CD4-positive, alpha-beta T cell (primary cell): ENCODE data around the gene PPP2R5C. TPM values are rescaled to one million over a fixed set of nuclear protein-coding genes. Genes with fewer than 3 reads are reported as not detected.

Source experiments
- ATAC-seq: fragments of 200-7000 bp; cut with Tn5 transposase; one replicate; pipeline ENCODE4 v1.10.0; 2022; ENCODE audit warnings: mild to moderate bottlenecking; ENCODE audit not compliant: poor library complexity
- CTCF ChIA-PET: fragments of 350-600 bp; sonication (Branson Sonifier 250); formaldehyde crosslinking; loops from one replicate; lab custom pipeline; 2021; ENCODE audit warnings: antibody characterized with exemption, inconsistent platforms; lab: Charles Lee
- POLR2A ChIA-PET: fragments of 350-600 bp; sonication (Branson Sonifier 250); formaldehyde crosslinking; loops from one replicate; lab custom pipeline; 2021; ENCODE audit warnings: antibody characterized with exemption, inconsistent platforms; lab: Charles Lee
- DNase-seq, 14 experiments: peaks; one replicate each; pipeline ENCODE4 v3.0.0-alpha.2; 2013 to 2020; ENCODE audit warnings: mixed read lengths in 2 of 14
- H3K27ac ChIP-seq, 2 donors: one replicate each; pipeline versions ENCODE4 v1.5.1 to v1.7.0; 2013; ENCODE audit warnings: low read length in 2 of 2, low read depth in 1 of 2, mild to moderate bottlenecking in 1 of 2
- H3K27me3 ChIP-seq, 2 experiments: 1 replicate in 1 of 2; 2 replicates in 1 of 2; pipeline versions ENCODE4 v1.6.1 to v1.7.0; 2013; ENCODE audit warnings: low read length in 2 of 2, control low read depth in 1 of 2, mild to moderate bottlenecking in 1 of 2, moderate library complexity in 1 of 2; ENCODE audit not compliant: insufficient read depth in 2 of 2, control insufficient read depth in 1 of 2
- H3K36me3 ChIP-seq: one replicate; pipeline ENCODE4 v1.6.1; 2013; ENCODE audit warnings: low read length, control low read depth; ENCODE audit not compliant: insufficient read depth
- H3K4me1 ChIP-seq: one replicate; pipeline ENCODE4 v1.6.1; 2013; ENCODE audit warnings: low read length, control low read depth; ENCODE audit not compliant: insufficient read depth
- H3K4me3 ChIP-seq: one replicate; pipeline ENCODE4 v1.5.1; 2013; ENCODE audit warnings: mild to moderate bottlenecking, low read length, moderate library complexity
- H3K9me3 ChIP-seq, 2 experiments: 1 replicate in 1 of 2; 2 replicates in 1 of 2; pipeline versions ENCODE4 v1.6.1 to v1.7.0; 2013; ENCODE audit warnings: low read length in 2 of 2, mild to moderate bottlenecking in 2 of 2, control low read depth in 1 of 2, moderate library complexity in 1 of 2; ENCODE audit not compliant: control insufficient read depth in 1 of 2, insufficient read depth in 1 of 2
- H3K27ac Mint-ChIP-seq: one replicate; pipeline ENCODE4 v1.8.0; 2020; ENCODE audit warnings: mixed read lengths
- H3K27me3 Mint-ChIP-seq: one replicate; pipeline ENCODE4 v1.8.0; 2021; ENCODE audit warnings: mixed read lengths
- H3K36me3 Mint-ChIP-seq: one replicate; pipeline ENCODE4 v1.8.0; 2021; ENCODE audit warnings: low read depth, mixed read lengths
- H3K4me1 Mint-ChIP-seq: one replicate; pipeline ENCODE4 v1.8.0; 2021; ENCODE audit warnings: low read depth, mixed read lengths
- H3K4me3 Mint-ChIP-seq: one replicate; pipeline ENCODE4 v1.8.0; 2020; ENCODE audit warnings: mild to moderate bottlenecking, mixed read lengths
- H3K9me3 Mint-ChIP-seq: one replicate; pipeline ENCODE4 v1.8.0; 2020; ENCODE audit warnings: mixed read lengths
- intact Hi-C, 2 experiments: fragments of 100-400 bp; cut with DNase I in 1 of 2; cut with micrococcal nuclease in 1 of 2; formaldehyde crosslinking; loops; one replicate each; pipeline versions ENCODE4 v1.15.1 to v1.9.0; 2023 to 2025; cut with DNase I, micrococcal nuclease
- total RNA-seq, 174 experiments: library from RNA in 2 of 174; stranded (reverse) in 2 of 174; gene quantifications; one replicate each; pipeline ENCODE4 v1.2.3 and lab custom pipeline; 2021 to 2026
- TF ChIP-seq, protein P1 (sequence below): fragments of 200-600 bp; IDR thresholded peaks from one replicate; pipeline ENCODE4 v1.8.0; 2022; ENCODE audit warnings: antibody characterized with exemption, mild to moderate bottlenecking

The PPP2R5C gene
- total RNA-seq, 2 experiments from 2014 or later: 463 to 487 TPM

DNA sequence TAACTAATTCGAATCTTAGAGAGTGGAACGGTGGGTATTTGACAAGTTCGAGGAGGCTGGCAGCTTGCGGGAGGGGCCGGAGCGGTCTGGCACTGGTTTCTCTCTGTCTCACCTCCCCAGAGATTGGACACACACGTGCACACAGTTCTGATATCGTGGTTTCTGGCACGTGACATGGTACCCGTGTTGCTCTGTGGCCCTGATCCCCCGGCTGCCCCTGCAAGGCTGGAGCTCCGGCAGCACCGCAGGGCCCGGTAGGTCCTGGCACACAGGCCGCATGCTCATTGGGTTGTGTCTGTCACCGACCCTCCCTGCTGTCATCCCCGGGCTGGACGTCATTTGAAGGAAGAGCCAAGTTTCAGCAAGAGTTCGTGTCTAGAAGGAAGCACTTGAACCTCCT is 82.7 kb downstream of the PPP2R5C start:
- no peak overlapping the region for H3K4me3 ChIP-seq
- H3K27me3 ChIP-seq: no peaks in the 10 kb centered on the region
- DNase-seq: no peak
- Mint-ChIP-seq H3K9me3 (no peaks in the 10 kb centered on the region), H3K27ac (peak overlapping the region; percentile 78), H3K36me3 (peaks cover 66% of the 10 kb centered on the region), H3K27me3 (no peaks in the 10 kb centered on the region), H3K4me3 (no peak overlapping the region), H3K4me1 (peaks cover 89% of the 10 kb centered on the region)
- H3K9me3 ChIP-seq: no peaks in the 10 kb centered on the region
- TF ChIP-seq, protein P1, sequence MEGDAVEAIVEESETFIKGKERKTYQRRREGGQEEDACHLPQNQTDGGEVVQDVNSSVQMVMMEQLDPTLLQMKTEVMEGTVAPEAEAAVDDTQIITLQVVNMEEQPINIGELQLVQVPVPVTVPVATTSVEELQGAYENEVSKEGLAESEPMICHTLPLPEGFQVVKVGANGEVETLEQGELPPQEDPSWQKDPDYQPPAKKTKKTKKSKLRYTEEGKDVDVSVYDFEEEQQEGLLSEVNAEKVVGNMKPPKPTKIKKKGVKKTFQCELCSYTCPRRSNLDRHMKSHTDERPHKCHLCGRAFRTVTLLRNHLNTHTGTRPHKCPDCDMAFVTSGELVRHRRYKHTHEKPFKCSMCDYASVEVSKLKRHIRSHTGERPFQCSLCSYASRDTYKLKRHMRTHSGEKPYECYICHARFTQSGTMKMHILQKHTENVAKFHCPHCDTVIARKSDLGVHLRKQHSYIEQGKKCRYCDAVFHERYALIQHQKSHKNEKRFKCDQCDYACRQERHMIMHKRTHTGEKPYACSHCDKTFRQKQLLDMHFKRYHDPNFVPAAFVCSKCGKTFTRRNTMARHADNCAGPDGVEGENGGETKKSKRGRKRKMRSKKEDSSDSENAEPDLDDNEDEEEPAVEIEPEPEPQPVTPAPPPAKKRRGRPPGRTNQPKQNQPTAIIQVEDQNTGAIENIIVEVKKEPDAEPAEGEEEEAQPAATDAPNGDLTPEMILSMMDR: no peak
- intact Hi-C loops: loop anchor here in 1 of 2 experiments (5.0 kb wide), 2 partner anchors 33 to 137 kb away; no protein-coding TSS in a partner anchor
- CTCF ChIA-PET: interaction anchor here (0.7 to 3.6 kb wide), 14 partner anchors 9 to 137 kb away, joined by 3 to 43 read pairs (median 4); partner anchors contain the start of gene PPP2R5C
- POLR2A ChIA-PET: interaction anchor here (1.2 to 4.0 kb wide), 9 partner anchors 10 to 137 kb away, joined by 3 to 39 read pairs (median 7); no protein-coding TSS in a partner anchor
- H3K36me3 ChIP-seq: peaks cover 37% of the 10 kb centered on the region
- H3K4me1 ChIP-seq: peaks cover 88% of the 10 kb centered on the region
- ATAC-seq: no peak
- peak overlapping the region; percentile 2 to 48 for H3K27ac ChIP-seq

DNA sequence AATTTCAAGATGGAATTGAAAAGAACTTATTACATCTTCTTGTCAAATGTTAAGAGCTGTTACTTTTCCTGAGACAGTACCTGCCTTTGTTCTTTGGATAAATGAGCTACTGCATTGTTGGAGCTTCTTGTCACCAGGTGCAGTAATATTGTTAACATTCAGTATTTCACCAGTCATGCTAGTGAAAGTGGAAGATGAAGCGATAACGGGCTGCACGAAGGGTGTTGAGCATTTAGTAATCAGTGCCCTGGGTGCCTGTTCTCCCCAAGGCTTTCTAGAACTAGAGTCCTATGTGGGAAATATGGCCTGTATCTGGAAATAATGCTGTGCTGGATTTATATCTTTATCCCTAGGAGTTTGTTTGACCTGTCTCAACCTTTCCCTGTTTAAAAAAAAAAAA is 83.2 kb downstream of the PPP2R5C start:
- POLR2A ChIA-PET: interaction anchor here (1.2 to 4.0 kb wide), 10 partner anchors 9 to 138 kb away, joined by 3 to 39 read pairs (median 10); no protein-coding TSS in a partner anchor
- TF ChIP-seq, protein P1: no peak
- peaks cover 36% of the 10 kb centered on the region for H3K36me3 ChIP-seq
- peaks cover 89% of the 10 kb centered on the region for H3K4me1 Mint-ChIP-seq
- peak overlapping the region; percentile 78 for H3K27ac Mint-ChIP-seq
- DNase-seq (no peak), ATAC-seq (no peak)
- H3K4me3 Mint-ChIP-seq: peak overlapping the region; percentile 17
- H3K36me3 Mint-ChIP-seq: peaks cover 66% of the 10 kb centered on the region
- H3K4me1 ChIP-seq: peaks cover 87% of the 10 kb centered on the region
- no peaks in the 10 kb centered on the region for H3K27me3 ChIP-seq
- H3K4me3 ChIP-seq: no peak overlapping the region
- H3K9me3 ChIP-seq: no peaks in the 10 kb centered on the region
- H3K9me3 Mint-ChIP-seq: no peaks in the 10 kb centered on the region
- peak overlapping the region in 1 of 2 donors; percentile 2 for H3K27ac ChIP-seq
- CTCF ChIA-PET: interaction anchor here (1.0 to 3.6 kb wide), 9 partner anchors 9 to 137 kb away, joined by 3 to 43 read pairs (median 4); no protein-coding TSS in a partner anchor
- H3K27me3 Mint-ChIP-seq: no peaks in the 10 kb centered on the region
- intact Hi-C loops: loop anchor here in 1 of 2 experiments (5.0 kb wide), 3 partner anchors 32 to 137 kb away; no protein-coding TSS in a partner anchor

DNA sequence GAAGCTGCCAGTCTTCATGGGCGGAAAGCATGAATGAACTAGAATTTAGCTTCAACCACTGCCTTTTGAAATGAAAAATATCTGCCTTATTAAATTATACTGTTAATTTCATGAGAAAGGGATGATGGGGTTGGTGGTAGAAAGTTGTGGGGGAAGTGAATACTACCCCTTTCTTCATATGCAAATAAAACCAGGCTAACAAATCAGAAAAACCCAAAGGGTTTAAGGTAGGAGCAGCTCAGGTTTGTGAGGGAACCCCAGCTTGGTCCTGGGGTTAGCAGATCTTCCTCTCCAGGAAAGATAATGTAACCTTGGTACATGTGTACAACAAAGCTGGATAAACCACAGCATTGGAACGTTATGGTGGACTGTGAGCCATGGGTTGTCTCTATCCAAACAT is 84.0 kb downstream of the PPP2R5C start:
- DNase-seq (no peak), ATAC-seq (no peak)
- Histone ChIP-seq H3K4me1 (peaks cover 86% of the 10 kb centered on the region), H3K9me3 (no peaks in the 10 kb centered on the region), H3K27ac (peak overlapping the region in 1 of 2 donors; percentile 13), H3K36me3 (peaks cover 32% of the 10 kb centered on the region), H3K27me3 (no peaks in the 10 kb centered on the region), H3K4me3 (no peak overlapping the region)
- H3K4me1 Mint-ChIP-seq: peaks cover 89% of the 10 kb centered on the region
- POLR2A ChIA-PET: interaction anchor here (1.2 to 4.0 kb wide), 10 partner anchors 8 to 138 kb away, joined by 3 to 39 read pairs (median 10); no protein-coding TSS in a partner anchor
- H3K4me3 Mint-ChIP-seq: no peak overlapping the region
- H3K9me3 Mint-ChIP-seq: no peaks in the 10 kb centered on the region
- H3K36me3 Mint-ChIP-seq: peaks cover 62% of the 10 kb centered on the region
- TF ChIP-seq, protein P1: no peak
- intact Hi-C loops: loop anchor here in 1 of 2 experiments (5.0 kb wide), 1 partner anchor 33 kb away; no protein-coding TSS in a partner anchor
- CTCF ChIA-PET: interaction anchor here (1.0 to 3.6 kb wide), 8 partner anchors 9 to 138 kb away, joined by 3 to 43 read pairs (median 4); no protein-coding TSS in a partner anchor
- H3K27ac Mint-ChIP-seq: peak overlapping the region; percentile 78
- H3K27me3 Mint-ChIP-seq: no peaks in the 10 kb centered on the region
